GM21528 (cell line): ENCODE results near the gene TET2.

Source experiments
- ATAC-seq: cut with Tn5 transposase; IDR thresholded peaks from one replicate; pipeline ENCODE4 v1.9.1; 2021; ENCODE audit warnings: mild to moderate bottlenecking, moderate library complexity; ENCODE audit not compliant: unreplicated experiment, low FRiP score

TET2 gene

GRCh38 chr4:105139646-105140045, 7.0 kb upstream of the TET2 start:
- ATAC-seq = no peak

- no peak for ATAC-seq
Observed at GRCh38 chr4:105140684-105141490, 5.8 kb upstream of the TET2 start.

GRCh38 chr4:105145156-105145902, 1.3 kb upstream of the TET2 start:
- no peak for ATAC-seq

GRCh38 chr4:105145903-105146275, 787 bp upstream of the TET2 start:
- peak; percentile 29 for ATAC-seq

GRCh38 chr4:105147016-105147552, 408 bp downstream of the TET2 start:
- peak; percentile 7 for ATAC-seq

- ATAC-seq = no peak
Observed at GRCh38 chr4:105147553-105148161, 981 bp downstream of the TET2 start.

- no peak for ATAC-seq
Observed at GRCh38 chr4:105148356-105148755, 1.7 kb downstream of the TET2 start.

- no peak for ATAC-seq
Observed at GRCh38 chr4:105148776-105149175, 2.1 kb downstream of the TET2 start.

- no peak for ATAC-seq
Observed at GRCh38 chr4:105149771-105150170, 3.1 kb downstream of the TET2 start.

- no peak for ATAC-seq
Observed at GRCh38 chr4:105150503-105150902, 3.8 kb downstream of the TET2 start.

- no peak for ATAC-seq
Observed at GRCh38 chr4:105153749-105154148, 7.1 kb downstream of the TET2 start.

GRCh38 chr4:105154576-105154975, 7.9 kb downstream of the TET2 start:
- no peak for ATAC-seq

GRCh38 chr4:105155426-105155825, 8.8 kb downstream of the TET2 start:
- no peak for ATAC-seq

- ATAC-seq = no peak
Observed at GRCh38 chr4:105158837-105159236, 12.2 kb downstream of the TET2 start.

GRCh38 chr4:105162123-105162796, 15.6 kb downstream of the TET2 start:
- ATAC-seq = no peak

- no peak for ATAC-seq
Observed at GRCh38 chr4:105164548-105164947, 17.9 kb downstream of the TET2 start.

- no peak for ATAC-seq
Observed at GRCh38 chr4:105166066-105166465, 19.4 kb downstream of the TET2 start.

GRCh38 chr4:105170711-105171110, 24.0 kb downstream of the TET2 start:
- ATAC-seq = no peak

GRCh38 chr4:105171912-105172311, 25.2 kb downstream of the TET2 start:
- ATAC-seq = no peak

- ATAC-seq = no peak
Observed at GRCh38 chr4:105174098-105174497, 27.4 kb downstream of the TET2 start.
